Right atrium auricular region (tissue), 2 donors: ENCODE data around the gene DRAM2. TPM values are rescaled to one million over a fixed set of nuclear protein-coding genes. Genes with fewer than 3 reads are reported as not detected.
"Not testable (repeated sequence)": the region's sequence is repeated elsewhere in the genome, so short reads cannot be mapped to it uniquely, and the experiment has no call there.

ENCODE experiments used
- DNase-seq: peaks from one replicate; pipeline ENCODE4 v3.0.0-alpha.2; 2019; ENCODE audit warnings: low spot score
- H3K27ac ChIP-seq, 2 donors: fragments of 200-600 bp; sonication (generic); 1 replicate in 1 of 2; 2 replicates in 1 of 2; pipeline ENCODE4 v1.5.1; 2016 to 2019
- H3K27me3 ChIP-seq, 2 donors: fragments of 200-600 bp; sonication (generic); one replicate each; pipeline versions ENCODE4 v1.5.1 to v1.6.0; 2017 to 2019
- H3K36me3 ChIP-seq: fragments of 200-600 bp; sonication (generic); one replicate; pipeline ENCODE4 v1.5.1; 2016
- H3K4me1 ChIP-seq, 2 donors: fragments of 200-600 bp; sonication (generic); one replicate each; pipeline versions ENCODE4 v1.5.1 to v1.6.0; 2017 to 2019
- H3K4me3 ChIP-seq, 2 donors: fragments of 200-600 bp; sonication (generic); 1 replicate in 1 of 2; 2 replicates in 1 of 2; pipeline ENCODE4 v1.5.1; 2017 to 2019; ENCODE audit warnings: mild to moderate bottlenecking in 1 of 2, moderate library complexity in 1 of 2
- H3K9me3 ChIP-seq, 2 donors: fragments of 200-600 bp; sonication (generic); one replicate each; pipeline ENCODE4 v1.5.1; 2019
- CTCF ChIP-seq, 2 donors: fragments of 200-600 bp; sonication (generic); IDR thresholded peaks; one replicate each; pipeline ENCODE4 v1.5.1; 2019; ENCODE audit warnings: antibody characterized with exemption in 2 of 2
- total RNA-seq, 2 donors: library from RNA; depleted of rRNA; stranded (reverse); fragments of >200 nt; gene quantifications; one replicate each; pipeline ENCODE4 v1.1.0, GENCODE V29; 2016

DRAM2 gene
- total RNA-seq, 2 donors from 2014 or later, result 33.0 to 56.4 TPM

DNA sequence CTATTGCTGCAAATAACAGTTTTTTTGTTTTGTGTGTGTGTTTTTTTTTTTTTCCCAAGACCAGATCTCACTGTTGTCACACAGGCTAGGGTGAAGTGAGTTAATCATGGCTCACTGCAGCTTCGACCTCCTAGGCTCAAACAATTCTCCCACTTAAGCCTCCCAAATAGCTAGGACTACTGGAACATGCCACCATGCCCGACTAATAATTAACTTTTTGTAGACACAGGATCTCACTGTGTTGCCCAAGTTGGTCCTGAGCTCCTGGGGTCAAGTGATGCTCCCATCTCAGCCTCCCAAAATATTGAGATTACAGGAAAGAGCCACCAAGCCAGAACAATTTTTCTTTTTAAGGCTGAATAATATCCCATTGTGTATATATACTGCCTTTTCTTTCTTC lies 34.9 kb downstream of the DRAM2 start:
- no peak for DNase-seq
- no peak overlapping the region for H3K27ac ChIP-seq
- H3K4me3 ChIP-seq, result no peak overlapping the region
- TF ChIP-seq CTCF (IDR thresholded peaks at IDR 0.05), result no peak
- H3K36me3 ChIP-seq, result no peaks in the 10 kb centered on the region
- no peaks in the 10 kb centered on the region for H3K27me3 ChIP-seq
- no peaks in the 10 kb centered on the region for H3K9me3 ChIP-seq
- H3K4me1 ChIP-seq, result no peaks in the 10 kb centered on the region

- DNase-seq, result no peak
- Histone ChIP-seq H3K9me3 (no peaks in the 10 kb centered on the region), H3K27ac (no peak overlapping the region), H3K4me3 (no peak overlapping the region), H3K36me3 (no peaks in the 10 kb centered on the region), H3K27me3 (no peaks in the 10 kb centered on the region), H3K4me1 (no peaks in the 10 kb centered on the region)
- TF ChIP-seq CTCF (IDR thresholded peaks at IDR 0.05), result no peak
These were observed 37.8 kb downstream of the DRAM2 start for GRCh38 chr1:111101854-111102642.

- Histone ChIP-seq H3K4me3 (no peak overlapping the region), H3K27me3 (no peaks in the 10 kb centered on the region), H3K4me1 (no peaks in the 10 kb centered on the region), H3K36me3 (no peaks in the 10 kb centered on the region), H3K27ac (no peak overlapping the region), H3K9me3 (peaks cover 0 to 2% of the 10 kb centered on the region in 2 donors)
- no peak for TF ChIP-seq CTCF (IDR thresholded peaks at IDR 0.05)
- DNase-seq, result no peak
These were observed 40.6 kb downstream of the DRAM2 start for GRCh38 chr1:111099289-111099688.

- H3K9me3 ChIP-seq, result peaks cover 0 to 7% of the 10 kb centered on the region in 2 donors
- DNase-seq, result no peak
- no peaks in the 10 kb centered on the region for H3K27me3 ChIP-seq
- H3K27ac ChIP-seq, result no peak overlapping the region
- TF ChIP-seq CTCF (IDR thresholded peaks at IDR 0.05), result no peak
- no peaks in the 10 kb centered on the region for H3K4me1 ChIP-seq
- no peaks in the 10 kb centered on the region for H3K36me3 ChIP-seq
- H3K4me3 ChIP-seq, result no peak overlapping the region
These were observed 42.4 kb downstream of the DRAM2 start for GRCh38 chr1:111097356-111098099.

GRCh38 chr1:111095421-111095820 lies 44.5 kb downstream of the DRAM2 start:
- not testable (repeated sequence) for H3K27ac ChIP-seq, H3K9me3 ChIP-seq, H3K27me3 ChIP-seq, H3K4me1 ChIP-seq, H3K36me3 ChIP-seq, DNase-seq, H3K4me3 ChIP-seq

DNA sequence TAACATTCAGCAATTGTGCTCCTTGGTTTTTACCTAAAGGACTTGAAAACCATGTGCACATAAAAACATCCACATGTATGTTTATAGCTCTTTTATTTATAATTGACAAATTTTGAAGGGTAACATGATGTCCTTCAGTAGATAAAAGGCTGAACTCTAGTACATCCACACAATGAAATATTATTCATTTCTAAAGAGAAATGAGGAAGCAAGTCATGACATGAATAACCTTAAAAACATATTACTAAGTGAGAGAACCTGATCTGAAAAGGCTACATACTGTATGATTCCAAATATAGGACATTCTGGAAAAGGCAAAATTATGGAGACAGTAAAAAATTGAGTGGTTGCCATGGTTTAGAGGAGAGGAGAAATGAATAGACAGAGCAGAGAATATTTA lies 50.3 kb downstream of the DRAM2 start:
- no peak for DNase-seq
- Histone ChIP-seq H3K27me3 (no peaks in the 10 kb centered on the region), H3K4me1 (no peaks in the 10 kb centered on the region), H3K27ac (no peak overlapping the region), H3K9me3 (peaks cover 0 to 7% of the 10 kb centered on the region in 2 donors), H3K36me3 (no peaks in the 10 kb centered on the region), H3K4me3 (no peak overlapping the region)
- TF ChIP-seq CTCF (IDR thresholded peaks at IDR 0.05), result no peak
